ENCODE data around the gene KLF6.

- TF ChIP-seq CTCF (IDR thresholded peaks at IDR 0.05; ENCODE audit: low read depth, low read length, poor library complexity, severe bottlenecking) (no peak), EZH2phosphoT487 (IDR thresholded peaks at IDR 0.05; ENCODE audit: borderline replicate concordance, low read length) (no peak)
These were observed 12.4 kb downstream of the KLF6 start for GRCh38 chr10:3772361-3773171.

Measured in DOHH2 (cell line).